ENCODE measurements around the gene MAFF.

MAFF gene

GRCh38 chr22:38199826-38200559 lies 1.8 kb upstream of the MAFF start:
- Histone ChIP-seq H3K9me3 (ENCODE audit: control insufficient read depth, insufficient read depth, low read length) (no peaks in the 10 kb centered on the region), H3K27me3 (ENCODE audit: control insufficient read depth, insufficient read depth, low read length) (peaks cover 28% of the 10 kb centered on the region), H3K9ac (ENCODE audit: low read depth, low read length) (no peak overlapping the region), H3K36me3 (ENCODE audit: control insufficient read depth, insufficient read depth, low read length) (no peaks in the 10 kb centered on the region), H3K4me3 (ENCODE audit: low read depth, low read length) (no peak overlapping the region), H3K4me1 (ENCODE audit: control insufficient read depth, insufficient read depth, low read length) (peaks cover 4% of the 10 kb centered on the region)

GRCh38 chr22:38201371-38201710 lies 453 bp upstream of the MAFF start:
- Histone ChIP-seq H3K9me3 (ENCODE audit: control insufficient read depth, insufficient read depth, low read length) (no peaks in the 10 kb centered on the region), H3K4me1 (ENCODE audit: control insufficient read depth, insufficient read depth, low read length) (peaks cover 4% of the 10 kb centered on the region), H3K9ac (ENCODE audit: low read depth, low read length) (peak overlapping the region; percentile 60), H3K36me3 (ENCODE audit: control insufficient read depth, insufficient read depth, low read length) (no peaks in the 10 kb centered on the region), H3K4me3 (ENCODE audit: low read depth, low read length) (peak overlapping the region; percentile 88), H3K27me3 (ENCODE audit: control insufficient read depth, insufficient read depth, low read length) (peaks cover 28% of the 10 kb centered on the region)

GRCh38 chr22:38202437-38203089 lies 769 bp downstream of the MAFF start:
- Histone ChIP-seq H3K9me3 (ENCODE audit: control insufficient read depth, insufficient read depth, low read length) (no peaks in the 10 kb centered on the region), H3K27me3 (ENCODE audit: control insufficient read depth, insufficient read depth, low read length) (peaks cover 28% of the 10 kb centered on the region), H3K36me3 (ENCODE audit: control insufficient read depth, insufficient read depth, low read length) (no peaks in the 10 kb centered on the region), H3K4me3 (ENCODE audit: low read depth, low read length) (peak overlapping the region; percentile 81), H3K9ac (ENCODE audit: low read depth, low read length) (peak overlapping the region; percentile 3), H3K4me1 (ENCODE audit: control insufficient read depth, insufficient read depth, low read length) (peaks cover 4% of the 10 kb centered on the region)

DNA sequence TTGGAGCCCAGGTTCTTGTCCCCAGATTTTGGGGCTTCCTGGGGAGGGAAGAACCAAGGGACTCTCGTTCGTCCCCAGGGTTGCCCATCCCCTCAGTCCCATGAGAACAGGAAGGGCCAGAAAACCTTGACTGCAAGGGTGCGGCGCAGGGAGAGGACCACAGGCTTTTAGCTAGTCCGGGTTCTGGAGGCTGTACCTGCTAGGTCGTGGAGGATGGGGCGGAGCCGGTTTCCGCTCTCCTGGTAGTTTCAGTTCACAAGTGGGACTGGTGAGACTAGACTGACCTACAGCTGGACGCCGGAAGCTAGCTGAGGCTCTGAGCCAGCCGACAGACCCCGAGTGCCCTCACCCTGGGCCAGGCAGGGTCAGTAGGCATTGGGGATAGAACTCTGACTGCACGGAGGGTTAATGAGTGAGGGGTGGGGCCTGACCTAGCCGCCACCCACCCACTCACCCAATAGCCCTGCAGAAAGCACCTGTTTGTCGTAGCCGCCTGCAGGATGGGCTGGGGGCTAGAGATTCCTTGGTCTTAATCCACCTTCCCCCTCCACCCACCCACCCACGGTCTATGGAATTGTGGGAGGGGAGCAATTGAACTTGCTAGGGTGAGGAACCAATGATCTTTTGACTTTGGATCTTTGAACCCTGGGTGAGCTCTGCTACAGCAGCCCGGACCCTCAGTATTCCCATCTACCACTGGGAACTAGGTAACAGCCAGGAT lies 1.5 kb downstream of the MAFF start:
- Histone ChIP-seq H3K4me3 (ENCODE audit: low read depth, low read length) (peak overlapping the region; percentile 81), H3K9ac (ENCODE audit: low read depth, low read length) (peak overlapping the region; percentile 3), H3K4me1 (ENCODE audit: control insufficient read depth, insufficient read depth, low read length) (peaks cover 4% of the 10 kb centered on the region), H3K9me3 (ENCODE audit: control insufficient read depth, insufficient read depth, low read length) (no peaks in the 10 kb centered on the region), H3K36me3 (ENCODE audit: control insufficient read depth, insufficient read depth, low read length) (no peaks in the 10 kb centered on the region), H3K27me3 (ENCODE audit: control insufficient read depth, insufficient read depth, low read length) (peaks cover 28% of the 10 kb centered on the region)

GRCh38 chr22:38203855-38204514 lies 2.2 kb downstream of the MAFF start:
- H3K4me1 ChIP-seq (ENCODE audit: control insufficient read depth, insufficient read depth, low read length) = peaks cover 4% of the 10 kb centered on the region
- peak overlapping the region; percentile 81 for H3K4me3 ChIP-seq (ENCODE audit: low read depth, low read length)
- H3K9ac ChIP-seq (ENCODE audit: low read depth, low read length) = no peak overlapping the region
- H3K9me3 ChIP-seq (ENCODE audit: control insufficient read depth, insufficient read depth, low read length) = no peaks in the 10 kb centered on the region
- H3K36me3 ChIP-seq (ENCODE audit: control insufficient read depth, insufficient read depth, low read length) = no peaks in the 10 kb centered on the region
- H3K27me3 ChIP-seq (ENCODE audit: control insufficient read depth, insufficient read depth, low read length) = peaks cover 24% of the 10 kb centered on the region

DNA sequence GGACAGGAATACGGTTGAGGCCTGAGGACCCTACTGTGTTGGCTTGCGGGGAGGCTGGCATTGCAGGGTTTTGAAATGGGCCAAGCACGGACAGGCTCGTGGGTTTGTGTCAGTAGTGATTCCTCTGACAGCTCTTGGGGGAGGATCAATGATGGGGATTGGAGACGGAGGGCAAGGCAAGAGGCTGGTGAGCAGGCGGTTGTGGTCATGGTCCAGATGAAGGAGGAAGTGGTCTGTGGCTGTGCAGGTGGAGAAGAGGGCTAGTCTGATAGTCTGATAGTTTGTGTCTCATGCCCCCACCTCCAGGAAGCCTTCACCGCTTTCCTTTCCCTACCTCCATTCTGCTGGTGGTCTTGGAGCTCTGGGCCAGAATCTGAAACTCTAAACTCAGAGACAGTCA lies 3.0 kb downstream of the MAFF start:
- H3K9ac ChIP-seq (ENCODE audit: low read depth, low read length) = no peak overlapping the region

DNA sequence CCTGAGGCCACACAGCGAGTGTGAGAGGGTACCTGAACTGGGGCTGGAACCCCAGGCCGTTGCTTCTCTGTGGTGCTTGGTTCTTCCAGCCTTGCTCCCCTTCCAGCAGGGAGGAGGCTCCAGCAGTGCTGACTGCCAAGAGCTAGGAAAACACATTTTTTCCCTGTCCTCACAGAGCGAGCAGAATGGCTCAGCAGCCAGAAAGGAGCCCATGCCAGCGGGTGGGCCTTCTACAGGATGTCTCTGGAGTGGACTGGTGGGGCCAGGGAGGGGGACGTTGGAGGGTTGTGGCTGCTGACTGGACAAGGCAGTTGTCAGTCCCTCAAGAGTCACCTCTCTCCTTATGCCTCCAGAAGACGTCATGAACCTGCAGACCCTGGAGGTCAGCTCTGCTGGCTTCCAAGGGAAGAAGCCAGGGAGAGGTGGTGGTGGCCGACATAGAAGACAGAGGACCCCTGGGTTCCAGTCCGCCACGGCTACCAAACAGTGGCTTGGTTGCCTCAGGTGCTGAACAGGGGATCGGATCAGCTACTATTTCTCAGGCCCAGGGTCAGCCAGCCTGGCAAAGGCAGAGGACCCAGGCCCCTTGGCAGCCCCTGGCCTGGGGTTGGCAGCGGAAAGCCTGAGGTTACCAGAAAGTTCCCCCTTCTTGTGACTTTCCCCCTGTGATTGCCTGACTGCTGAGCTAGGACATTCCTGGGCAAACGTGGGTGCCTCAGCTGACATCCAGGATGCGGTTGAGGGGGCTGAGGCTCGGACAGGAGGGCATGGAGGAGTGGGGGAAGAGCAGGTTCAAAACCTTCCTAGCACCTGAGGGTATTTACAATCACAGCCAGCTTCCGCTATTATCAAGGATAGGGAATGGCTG lies 3.7 kb downstream of the MAFF start:
- H3K4me3 ChIP-seq (ENCODE audit: low read depth, low read length) = no peak overlapping the region
- H3K9ac ChIP-seq (ENCODE audit: low read depth, low read length) = no peak overlapping the region
- H3K27me3 ChIP-seq (ENCODE audit: control insufficient read depth, insufficient read depth, low read length) = peaks cover 21% of the 10 kb centered on the region
- H3K36me3 ChIP-seq (ENCODE audit: control insufficient read depth, insufficient read depth, low read length) = no peaks in the 10 kb centered on the region
- peaks cover 4% of the 10 kb centered on the region for H3K4me1 ChIP-seq (ENCODE audit: control insufficient read depth, insufficient read depth, low read length)
- H3K9me3 ChIP-seq (ENCODE audit: control insufficient read depth, insufficient read depth, low read length) = no peaks in the 10 kb centered on the region

More for the DNA sequence above, 3.0 kb downstream of the MAFF start:
- H3K27me3 ChIP-seq (ENCODE audit: control insufficient read depth, insufficient read depth, low read length) = peaks cover 24% of the 10 kb centered on the region
- H3K4me1 ChIP-seq (ENCODE audit: control insufficient read depth, insufficient read depth, low read length) = peaks cover 4% of the 10 kb centered on the region
- H3K4me3 ChIP-seq (ENCODE audit: low read depth, low read length) = no peak overlapping the region
- no peaks in the 10 kb centered on the region for H3K9me3 ChIP-seq (ENCODE audit: control insufficient read depth, insufficient read depth, low read length)
- H3K36me3 ChIP-seq (ENCODE audit: control insufficient read depth, insufficient read depth, low read length) = no peaks in the 10 kb centered on the region

DNA sequence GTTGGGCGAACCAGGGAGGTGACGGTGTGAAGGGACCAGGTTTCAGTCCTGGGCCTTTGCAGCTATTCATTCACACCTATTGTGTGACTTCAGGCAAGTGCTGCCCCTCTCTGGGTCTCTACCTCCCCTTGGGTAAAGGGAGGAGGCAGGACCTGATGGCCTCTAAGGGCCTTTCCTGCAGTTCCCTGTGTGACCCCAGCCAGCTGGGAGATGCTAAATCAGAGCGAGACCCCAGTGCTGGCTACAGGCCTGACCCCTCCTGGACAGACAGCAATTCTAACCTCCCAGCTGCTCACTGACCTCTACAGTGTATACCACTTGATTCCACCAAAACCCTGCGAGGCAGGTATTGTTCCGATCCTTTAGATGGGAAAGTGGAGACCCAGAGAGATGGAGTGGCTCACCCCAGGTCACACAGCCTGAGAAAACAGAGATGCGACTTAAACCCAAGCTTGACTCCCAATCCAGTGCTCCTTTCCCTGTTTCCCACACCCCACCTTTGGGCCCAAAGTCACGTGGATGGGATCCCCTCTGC lies 6.2 kb downstream of the MAFF start:
- peaks cover 11% of the 10 kb centered on the region for H3K27me3 ChIP-seq (ENCODE audit: control insufficient read depth, insufficient read depth, low read length)
- no peak overlapping the region for H3K4me3 ChIP-seq (ENCODE audit: low read depth, low read length)
- H3K36me3 ChIP-seq (ENCODE audit: control insufficient read depth, insufficient read depth, low read length) = no peaks in the 10 kb centered on the region
- no peaks in the 10 kb centered on the region for H3K9me3 ChIP-seq (ENCODE audit: control insufficient read depth, insufficient read depth, low read length)
- H3K4me1 ChIP-seq (ENCODE audit: control insufficient read depth, insufficient read depth, low read length) = peaks cover 3% of the 10 kb centered on the region
- H3K9ac ChIP-seq (ENCODE audit: low read depth, low read length) = no peak overlapping the region

DNA sequence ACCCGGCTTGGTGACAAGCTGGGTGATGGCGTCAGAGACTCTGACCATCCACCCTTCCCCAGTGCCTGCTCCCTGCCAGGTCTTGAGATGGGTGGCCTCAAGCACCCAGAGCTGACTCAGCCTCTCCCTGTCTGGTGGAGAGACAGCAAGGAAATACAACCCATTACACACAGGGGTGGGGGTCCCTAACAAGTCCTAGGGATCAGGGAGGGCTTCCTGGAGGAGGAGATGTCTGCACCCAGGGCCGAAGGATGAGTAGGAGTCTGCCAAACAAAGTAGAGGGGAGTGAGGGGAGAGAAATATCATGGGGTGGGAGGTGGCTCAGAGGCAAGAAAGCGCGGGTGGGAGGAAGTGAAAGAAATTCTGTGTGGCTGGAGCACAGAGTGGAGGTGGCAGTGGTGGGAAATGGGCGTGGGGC lies 6.8 kb downstream of the MAFF start:
- Histone ChIP-seq H3K4me3 (ENCODE audit: low read depth, low read length) (no peak overlapping the region), H3K4me1 (ENCODE audit: control insufficient read depth, insufficient read depth, low read length) (peaks cover 2% of the 10 kb centered on the region), H3K27me3 (ENCODE audit: control insufficient read depth, insufficient read depth, low read length) (peaks cover 11% of the 10 kb centered on the region), H3K9me3 (ENCODE audit: control insufficient read depth, insufficient read depth, low read length) (no peaks in the 10 kb centered on the region), H3K9ac (ENCODE audit: low read depth, low read length) (no peak overlapping the region), H3K36me3 (ENCODE audit: control insufficient read depth, insufficient read depth, low read length) (no peaks in the 10 kb centered on the region)

GRCh38 chr22:38211556-38211955 lies 9.8 kb downstream of the MAFF start:
- Histone ChIP-seq H3K27me3 (ENCODE audit: control insufficient read depth, insufficient read depth, low read length) (peaks cover 15% of the 10 kb centered on the region), H3K4me1 (ENCODE audit: control insufficient read depth, insufficient read depth, low read length) (peaks cover 4% of the 10 kb centered on the region), H3K9me3 (ENCODE audit: control insufficient read depth, insufficient read depth, low read length) (no peaks in the 10 kb centered on the region), H3K36me3 (ENCODE audit: control insufficient read depth, insufficient read depth, low read length) (no peaks in the 10 kb centered on the region), H3K4me3 (ENCODE audit: low read depth, low read length) (no peak overlapping the region), H3K9ac (ENCODE audit: low read depth, low read length) (no peak overlapping the region)

- H3K27me3 ChIP-seq (ENCODE audit: control insufficient read depth, insufficient read depth, low read length) = peaks cover 15% of the 10 kb centered on the region
- H3K4me3 ChIP-seq (ENCODE audit: low read depth, low read length) = no peak overlapping the region
- no peaks in the 10 kb centered on the region for H3K9me3 ChIP-seq (ENCODE audit: control insufficient read depth, insufficient read depth, low read length)
- no peaks in the 10 kb centered on the region for H3K36me3 ChIP-seq (ENCODE audit: control insufficient read depth, insufficient read depth, low read length)
- H3K9ac ChIP-seq (ENCODE audit: low read depth, low read length) = no peak overlapping the region
- peaks cover 4% of the 10 kb centered on the region for H3K4me1 ChIP-seq (ENCODE audit: control insufficient read depth, insufficient read depth, low read length)
Measured at GRCh38 chr22:38212442-38212841, 10.6 kb downstream of the MAFF start.

Measured in iPS-15b (cell line).